Measurements from ENCODE around the gene FHIT.

Gene FHIT

DNA sequence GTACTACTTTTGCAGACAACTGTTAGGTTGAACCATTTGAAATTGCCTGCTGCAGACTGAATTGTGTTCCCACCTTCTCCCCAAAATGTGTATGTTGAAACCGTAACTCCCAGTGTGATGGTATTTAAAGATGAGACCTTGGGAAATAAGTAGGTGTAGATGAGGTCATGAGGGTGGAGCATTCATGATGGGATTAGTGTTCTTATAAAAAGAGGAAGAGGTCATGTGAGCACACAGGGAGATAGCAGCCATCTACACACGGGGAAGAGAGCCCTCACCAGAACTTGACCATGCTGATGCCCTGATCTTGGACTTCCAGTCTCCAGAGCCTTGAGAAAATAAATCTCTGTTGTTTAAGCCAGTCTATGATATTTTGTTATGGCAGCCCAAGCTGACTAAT, 17.4 kb upstream of the FHIT start:
- Histone ChIP-seq H4K20me1 (no peaks in the 10 kb centered on the region), H3K4me3 (no peak overlapping the region), H3K27ac (no peak overlapping the region), H3K27me3 (no peaks in the 10 kb centered on the region), H3K4me1 (no peaks in the 10 kb centered on the region), H3K9me3 (no peaks in the 10 kb centered on the region), H3K4me2 (no peak overlapping the region), H3K9ac (no peak overlapping the region), H3K36me3 (no peaks in the 10 kb centered on the region)
- no peak for TF ChIP-seq Cebpa-rat (IDR thresholded peaks at IDR 0.05)

DNA sequence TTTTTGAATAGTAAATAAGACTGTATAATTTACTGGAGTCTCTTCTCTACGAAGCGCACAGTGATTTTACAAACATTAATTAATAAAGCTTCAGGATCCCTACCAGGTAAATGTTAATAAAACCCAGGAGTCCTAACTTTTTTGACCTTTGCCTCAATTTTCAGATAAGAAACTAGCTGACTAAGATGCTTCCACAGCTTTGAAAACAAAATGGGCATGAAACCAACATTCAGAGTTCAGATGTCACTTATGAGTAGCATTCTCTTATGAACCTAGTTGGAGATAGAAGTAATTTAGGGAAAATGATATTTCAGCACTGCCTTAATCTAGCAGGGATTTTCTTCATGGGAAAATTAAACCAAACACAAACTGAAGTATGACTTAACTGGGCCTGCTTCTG, 13.0 kb upstream of the FHIT start:
- H3K27me3 ChIP-seq: no peaks in the 10 kb centered on the region
- H3K9me3 ChIP-seq: no peaks in the 10 kb centered on the region
- no peaks in the 10 kb centered on the region for H3K4me1 ChIP-seq
- no peak overlapping the region for H3K4me2 ChIP-seq
- H3K4me3 ChIP-seq: no peak overlapping the region
- no peak for TF ChIP-seq Cebpa-rat (IDR thresholded peaks at IDR 0.05)
- H4K20me1 ChIP-seq: no peaks in the 10 kb centered on the region
- no peaks in the 10 kb centered on the region for H3K36me3 ChIP-seq
- no peak overlapping the region for H3K27ac ChIP-seq
- H3K9ac ChIP-seq: no peak overlapping the region

DNA sequence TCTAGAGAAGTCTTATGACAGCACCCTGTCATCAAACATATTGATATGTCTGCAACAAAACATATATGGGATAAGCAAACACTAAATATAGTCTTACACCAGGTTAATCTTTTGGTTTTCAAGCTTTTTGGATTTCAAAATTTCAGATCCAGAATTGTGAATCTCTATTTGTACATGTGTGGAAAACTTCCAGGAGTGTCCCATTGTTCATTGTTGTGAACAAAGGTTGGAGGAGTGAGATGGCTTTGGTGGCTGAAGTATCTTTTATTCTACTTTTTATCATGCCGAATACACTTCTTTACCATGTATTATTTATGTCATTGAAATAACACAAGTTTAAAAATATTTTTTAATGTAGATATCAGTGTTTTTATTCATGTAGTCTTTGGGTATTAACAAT, 5.9 kb upstream of the FHIT start:
- Histone ChIP-seq H3K27ac (no peak overlapping the region), H3K9ac (no peak overlapping the region), H3K4me3 (no peak overlapping the region), H3K4me2 (no peak overlapping the region), H3K4me1 (peaks cover under 1% of the 10 kb centered on the region; the same call in 1 of the 2 replicates), H4K20me1 (no peaks in the 10 kb centered on the region), H3K27me3 (no peaks in the 10 kb centered on the region), H3K36me3 (no peaks in the 10 kb centered on the region), H3K9me3 (no peaks in the 10 kb centered on the region)
- no peak for TF ChIP-seq Cebpa-rat (IDR thresholded peaks at IDR 0.05)

DNA sequence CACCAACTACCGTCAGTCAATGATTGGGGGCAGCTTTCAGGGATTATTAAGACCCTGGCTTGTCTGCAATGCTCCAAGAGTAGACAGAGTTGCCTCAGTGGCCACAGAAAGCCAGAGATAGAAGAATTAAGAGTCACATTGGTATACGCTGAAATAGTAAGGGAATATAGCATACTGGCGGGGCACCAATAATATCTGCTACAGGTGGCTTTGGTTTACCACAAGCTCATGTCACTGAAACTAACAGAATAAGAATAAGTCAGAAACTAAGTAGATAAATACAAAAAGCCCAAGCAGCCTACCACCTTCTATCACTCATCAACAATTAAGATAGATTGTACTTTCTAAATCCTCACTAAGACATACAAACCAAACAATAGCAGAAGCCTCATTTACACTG, 2.5 kb upstream of the FHIT start:
- Histone ChIP-seq H4K20me1 (no peaks in the 10 kb centered on the region), H3K27ac (no peak overlapping the region), H3K36me3 (no peaks in the 10 kb centered on the region), H3K4me2 (no peak overlapping the region), H3K27me3 (no peaks in the 10 kb centered on the region), H3K4me1 (peaks cover 18% of the 10 kb centered on the region), H3K9ac (no peak overlapping the region), H3K9me3 (no peaks in the 10 kb centered on the region), H3K4me3 (no peak overlapping the region)
- no peak for TF ChIP-seq Cebpa-rat (IDR thresholded peaks at IDR 0.05)

DNA sequence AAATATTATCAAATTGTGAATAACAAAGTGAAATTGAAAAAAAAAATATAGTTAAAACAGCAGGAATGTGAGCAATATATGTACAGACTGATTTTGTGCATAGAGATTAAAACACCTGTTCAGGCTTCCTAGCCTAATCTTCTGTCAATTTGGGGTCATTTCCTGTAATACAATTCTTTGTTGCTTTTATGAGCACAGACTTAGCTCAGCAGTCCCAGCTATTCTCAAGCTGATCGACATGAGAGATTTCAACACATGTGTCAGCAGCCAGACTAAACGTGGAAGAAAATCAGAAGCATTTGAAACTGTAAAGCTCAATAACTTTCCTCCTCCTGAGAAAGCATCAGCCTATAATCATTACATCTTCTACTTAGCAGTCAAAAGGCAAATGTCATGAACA, 1.6 kb upstream of the FHIT start:
- no peak for TF ChIP-seq Cebpa-rat (IDR thresholded peaks at IDR 0.05)
- Histone ChIP-seq H3K4me2 (no peak overlapping the region), H3K9ac (no peak overlapping the region), H4K20me1 (no peaks in the 10 kb centered on the region), H3K27me3 (no peaks in the 10 kb centered on the region), H3K27ac (no peak overlapping the region), H3K4me1 (peaks cover 18% of the 10 kb centered on the region), H3K36me3 (no peaks in the 10 kb centered on the region), H3K9me3 (no peaks in the 10 kb centered on the region), H3K4me3 (no peak overlapping the region)

DNA sequence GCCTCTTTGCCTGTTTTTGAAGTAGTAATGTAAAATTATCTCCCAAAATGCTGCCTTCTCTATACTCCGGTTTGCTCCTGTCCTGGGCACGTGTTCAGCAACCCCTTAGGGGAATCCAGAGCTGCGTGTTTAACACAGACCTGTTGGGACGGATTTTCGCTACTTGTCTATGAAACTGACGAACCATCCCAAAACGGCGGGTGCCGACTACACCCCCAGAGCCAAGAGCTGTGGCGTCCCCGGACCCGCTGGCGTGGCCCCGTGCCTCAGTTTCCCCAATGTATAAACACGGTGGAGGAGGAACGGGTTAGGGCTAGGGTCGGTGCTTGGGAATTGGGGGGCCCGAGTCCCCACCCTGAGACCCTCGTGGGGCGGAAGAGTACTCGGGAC, 473 bp downstream of the FHIT start:
- H3K4me2 ChIP-seq: peak overlapping the region; percentile 93
- peak overlapping the region; percentile 82 for H3K4me3 ChIP-seq
- H3K4me1 ChIP-seq: peaks cover 18% of the 10 kb centered on the region
- no peaks in the 10 kb centered on the region for H3K27me3 ChIP-seq
- H3K27ac ChIP-seq: peak overlapping the region; percentile 81
- H3K9ac ChIP-seq: peak overlapping the region; percentile 80
- no peaks in the 10 kb centered on the region for H3K9me3 ChIP-seq
- TF ChIP-seq Cebpa-rat (IDR thresholded peaks at IDR 0.05): no peak
- H4K20me1 ChIP-seq: no peaks in the 10 kb centered on the region
- H3K36me3 ChIP-seq: no peaks in the 10 kb centered on the region

DNA sequence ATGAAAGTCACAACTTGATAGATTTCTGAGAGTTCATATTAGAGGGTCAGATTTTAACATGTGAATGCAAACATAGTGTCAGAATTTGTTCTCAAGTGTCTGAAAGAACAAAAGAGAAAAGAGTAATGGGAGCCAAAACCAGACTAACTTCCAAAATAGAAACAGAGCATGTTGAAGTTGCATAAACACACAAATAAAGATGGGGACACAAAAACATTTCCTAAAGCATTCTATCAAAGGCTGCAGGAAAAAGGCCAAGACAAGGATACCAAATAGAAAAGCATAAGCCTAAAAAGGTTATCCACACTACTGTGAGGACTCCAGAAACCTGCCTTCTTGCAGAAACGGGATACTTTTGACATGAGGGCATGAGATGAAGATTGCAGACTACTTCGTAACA, 2.8 kb downstream of the FHIT start:
- Histone ChIP-seq H3K36me3 (no peaks in the 10 kb centered on the region), H4K20me1 (no peaks in the 10 kb centered on the region), H3K4me1 (peaks cover 18% of the 10 kb centered on the region), H3K9ac (no peak overlapping the region), H3K27ac (no peak overlapping the region), H3K4me2 (no peak overlapping the region), H3K9me3 (no peaks in the 10 kb centered on the region), H3K4me3 (no peak overlapping the region), H3K27me3 (no peaks in the 10 kb centered on the region)
- TF ChIP-seq Cebpa-rat (IDR thresholded peaks at IDR 0.05): no peak

DNA sequence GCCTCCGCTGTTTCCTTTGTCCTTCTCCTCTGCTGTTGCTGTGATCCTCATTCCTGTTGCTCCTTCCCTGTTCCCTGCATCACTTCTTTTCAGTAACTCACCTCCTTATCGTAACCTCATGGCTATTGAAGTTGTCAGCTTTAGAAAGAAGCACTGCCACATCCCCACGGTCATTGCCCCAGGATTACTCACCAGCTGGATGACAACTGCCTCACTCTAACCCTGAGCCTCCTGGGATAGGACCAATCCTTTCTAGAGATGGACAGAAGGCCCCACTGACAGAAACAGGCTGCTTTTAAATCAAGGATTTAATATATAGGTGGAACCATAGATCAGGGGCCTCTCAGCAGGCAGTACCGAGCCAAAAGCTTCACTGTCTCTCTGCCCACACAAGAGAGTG, 4.1 kb downstream of the FHIT start:
- H3K4me3 ChIP-seq: no peak overlapping the region
- H3K4me2 ChIP-seq: no peak overlapping the region
- no peaks in the 10 kb centered on the region for H3K9me3 ChIP-seq
- no peaks in the 10 kb centered on the region for H3K36me3 ChIP-seq
- no peak for TF ChIP-seq Cebpa-rat (IDR thresholded peaks at IDR 0.05)
- no peak overlapping the region for H3K9ac ChIP-seq
- H3K27me3 ChIP-seq: no peaks in the 10 kb centered on the region
- H3K27ac ChIP-seq: no peak overlapping the region
- H4K20me1 ChIP-seq: no peaks in the 10 kb centered on the region
- H3K4me1 ChIP-seq: peaks cover 18% of the 10 kb centered on the region

DNA sequence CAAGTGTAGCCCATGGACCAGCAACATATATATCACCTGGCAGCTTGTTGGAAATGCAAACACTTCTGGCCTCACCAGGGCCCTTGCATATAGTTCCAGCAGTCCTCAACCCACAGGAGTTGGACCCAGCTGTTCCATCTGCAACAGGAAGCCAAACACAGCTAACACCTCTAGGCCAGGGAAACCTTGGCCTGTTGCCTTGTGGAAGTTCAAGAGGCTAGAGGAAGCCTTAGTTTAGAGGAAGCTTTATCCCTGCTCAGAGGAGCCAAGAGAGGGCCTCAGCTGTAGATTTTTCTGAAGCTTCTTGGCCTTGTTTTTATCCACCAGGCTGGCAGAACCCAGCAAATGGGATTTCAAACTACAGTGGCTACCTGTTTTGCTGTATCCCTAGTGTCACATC, 11.4 kb downstream of the FHIT start:
- no peaks in the 10 kb centered on the region for H3K9me3 ChIP-seq
- H3K27me3 ChIP-seq: no peaks in the 10 kb centered on the region
- no peak overlapping the region for H3K9ac ChIP-seq
- H4K20me1 ChIP-seq: no peaks in the 10 kb centered on the region
- H3K4me1 ChIP-seq: no peaks in the 10 kb centered on the region
- no peaks in the 10 kb centered on the region for H3K36me3 ChIP-seq
- H3K4me2 ChIP-seq: no peak overlapping the region
- no peak overlapping the region for H3K27ac ChIP-seq
- H3K4me3 ChIP-seq: no peak overlapping the region
- TF ChIP-seq Cebpa-rat (IDR thresholded peaks at IDR 0.05): no peak

DNA sequence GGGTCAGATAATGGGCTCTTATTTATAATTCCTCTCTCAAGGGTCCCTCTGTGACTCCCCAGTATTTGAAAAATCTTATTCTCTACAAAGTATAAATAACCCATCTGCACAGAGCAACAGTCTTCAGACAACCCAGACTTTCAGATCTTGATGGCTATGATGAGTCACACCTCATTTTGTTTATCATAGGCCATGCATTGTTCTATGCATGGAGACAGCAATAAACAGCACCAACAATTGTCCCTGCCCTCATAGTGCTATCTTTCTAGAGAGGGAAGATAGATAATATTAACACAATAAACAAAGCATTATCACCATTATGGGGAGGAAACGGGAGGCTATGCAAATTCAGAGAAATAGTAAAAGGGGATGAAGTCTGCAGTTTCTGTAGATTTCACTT, 13.4 kb downstream of the FHIT start:
- Histone ChIP-seq H3K4me1 (peaks cover 14% of the 10 kb centered on the region), H3K9ac (no peak overlapping the region), H4K20me1 (no peaks in the 10 kb centered on the region), H3K9me3 (no peaks in the 10 kb centered on the region), H3K27me3 (no peaks in the 10 kb centered on the region), H3K27ac (no peak overlapping the region), H3K36me3 (no peaks in the 10 kb centered on the region), H3K4me3 (no peak overlapping the region), H3K4me2 (no peak overlapping the region)
- no peak for TF ChIP-seq Cebpa-rat (IDR thresholded peaks at IDR 0.05)

DNA sequence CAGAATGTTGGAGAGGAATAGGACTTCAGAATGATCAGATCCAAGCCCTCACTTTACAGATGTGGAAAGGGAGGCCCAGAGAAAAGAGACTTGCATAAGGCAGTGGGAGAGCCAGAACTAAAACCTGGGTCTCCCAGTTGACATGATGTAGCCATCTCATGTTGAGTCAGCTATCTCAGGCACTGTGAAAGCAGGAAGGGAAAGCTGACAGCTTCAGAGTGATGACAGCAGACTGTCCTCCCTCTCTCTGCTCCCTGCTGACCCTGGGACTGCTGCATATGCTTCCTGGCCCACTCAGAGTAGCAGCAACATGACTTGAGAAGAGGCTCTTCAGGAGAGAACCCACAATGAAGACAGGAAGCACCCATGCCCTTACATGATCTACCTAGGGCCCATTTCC, 14.7 kb downstream of the FHIT start:
- TF ChIP-seq Cebpa-rat (IDR thresholded peaks at IDR 0.05): no peak
- H3K27ac ChIP-seq: no peak overlapping the region
- H3K27me3 ChIP-seq: no peaks in the 10 kb centered on the region
- H3K4me3 ChIP-seq: no peak overlapping the region
- H3K4me1 ChIP-seq: peaks cover 14% of the 10 kb centered on the region
- H3K36me3 ChIP-seq: no peaks in the 10 kb centered on the region
- H3K4me2 ChIP-seq: no peak overlapping the region
- no peak overlapping the region for H3K9ac ChIP-seq
- H4K20me1 ChIP-seq: no peaks in the 10 kb centered on the region
- no peaks in the 10 kb centered on the region for H3K9me3 ChIP-seq

Data from BLaER1 (cell line).